Sigmoid colon (tissue), 7 donors: ENCODE data around the gene ZNF736. TPM values are rescaled to one million over a fixed set of nuclear protein-coding genes. Genes with fewer than 3 reads are reported as not detected.
"Not testable (repeated sequence)": the region's sequence is repeated elsewhere in the genome, so short reads cannot be mapped to it uniquely, and the experiment has no call there.

ENCODE experiments used
- DNase-seq: peaks from one replicate; pipeline ENCODE4 v3.0.0-alpha.2; 2019
- H3K27ac ChIP-seq, 4 donors: fragments of 200-600 bp; sonication (generic); one replicate each; pipeline ENCODE4 v1.5.1; 2016 to 2019; ENCODE audit warnings: mild to moderate bottlenecking in 1 of 4
- H3K27me3 ChIP-seq, 3 donors: fragments of 200-600 bp; sonication (generic); one replicate each; pipeline ENCODE4 v1.5.1; 2019; ENCODE audit warnings: mild to moderate bottlenecking in 1 of 3
- H3K36me3 ChIP-seq, 4 donors: fragments of 200-600 bp; sonication (generic); one replicate each; pipeline ENCODE4 v1.5.1; 2016 to 2019
- H3K4me1 ChIP-seq, 4 donors: fragments of 200-600 bp; sonication (generic); one replicate each; pipeline ENCODE4 v1.5.1; 2017 to 2019
- H3K4me3 ChIP-seq, 4 donors: fragments of 200-600 bp; sonication (generic); one replicate each; pipeline ENCODE4 v1.5.1; 2017 to 2019; ENCODE audit warnings: mild to moderate bottlenecking in 2 of 4, moderate library complexity in 1 of 4
- H3K9me3 ChIP-seq, 4 donors: fragments of 200-600 bp in 3 of 4; sonication (generic) in 3 of 4; one replicate each; pipeline versions ENCODE4 v1.5.1 to v1.6.1; 2013 to 2019
- EP300 ChIP-seq, 4 donors: sonication (generic); formaldehyde crosslinking; IDR thresholded peaks; one replicate each; pipeline ENCODE4 v1.6.1; 2017; ENCODE audit warnings: antibody characterized with exemption in 4 of 4
- POLR2A ChIP-seq, 2 donors: fragments of 450-650 bp; IDR thresholded peaks; one replicate each; pipeline ENCODE4 v1.6.1; 2016; ENCODE audit warnings: antibody characterized with exemption in 2 of 2, mild to moderate bottlenecking in 2 of 2, moderate library complexity in 2 of 2
- POLR2AphosphoS5 ChIP-seq, 4 donors: sonication (generic); formaldehyde crosslinking; IDR thresholded peaks; one replicate each; pipeline ENCODE4 v1.6.1; 2017; ENCODE audit warnings: antibody characterized with exemption in 4 of 4
- WGBS, 2 donors: extraction: QIAGEN DNeasy Blood & Tissue Kit; methylation state at CpG; one replicate each; pipeline ENCODE4 v1.1.7; 2013; 5-methylcytosine and 5-hydroxymethylcytosine counted together
- intact Hi-C: fragments of 100-400 bp; cut with DNase I; formaldehyde crosslinking; loops from one replicate; pipeline ENCODE4 v1.15.1; 2023
- polyA plus RNA-seq, 3 donors: library from polyadenylated mRNA; stranded (reverse); fragments of 200-250 nt; gene quantifications; one replicate each; pipeline ENCODE4 v1.2.3, GENCODE V29; 2013
- total RNA-seq, 4 donors: library from RNA; depleted of rRNA; stranded (reverse); fragments of >200 nt; gene quantifications; one replicate each; pipeline ENCODE4 v1.1.0, GENCODE V29; 2016
- TF ChIP-seq, protein P1 (sequence below), 4 experiments: fragments of 450-650 bp in 3 of 4; fragments of 200-600 bp in 1 of 4; IDR thresholded peaks; one replicate each; pipeline ENCODE4 v1.5.1; 2016 to 2019; ENCODE audit warnings: antibody characterized with exemption in 4 of 4, mild to moderate bottlenecking in 3 of 4, moderate library complexity in 2 of 4
- donor health status: healthy with polysubstance abuse.
- donor health status: Bipolar disorder and iron deficiency.
- donor health status: healthy.

ZNF736 gene
- total and polyA plus RNA-seq, 7 donors: 0.60 to 22.4 (median 5.5) TPM

DNA sequence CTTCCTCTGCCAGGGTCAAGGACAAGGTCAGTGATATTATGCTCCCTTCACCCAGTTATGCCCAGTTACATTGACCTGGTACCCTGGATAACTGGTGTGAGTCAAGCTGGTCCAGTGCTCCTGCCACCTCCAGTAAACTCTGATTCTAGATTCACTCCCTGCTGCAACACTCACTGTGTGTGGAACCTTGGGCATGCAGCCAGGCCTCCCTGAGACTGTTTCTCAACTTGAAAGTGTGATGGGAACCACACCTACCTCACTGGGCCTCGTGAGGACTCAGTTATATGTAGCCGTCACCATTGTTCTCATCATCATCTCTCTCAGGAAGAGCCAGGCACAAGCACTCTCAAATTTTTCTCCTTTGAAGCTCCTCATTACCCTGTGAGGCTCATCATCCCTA, 935 bp upstream of the ZNF736 start:
- Histone ChIP-seq H3K9me3 (no peaks in the 10 kb centered on the region), H3K36me3 (no peaks in the 10 kb centered on the region), H3K4me1 (peaks cover 0 to 26% (median 20%) of the 10 kb centered on the region in 4 donors), H3K27ac (peak overlapping the region in 2 of 4 donors; percentile 67 to 70), H3K4me3 (no peak overlapping the region), H3K27me3 (no peaks in the 10 kb centered on the region)
- DNase-seq: no peak
- 41 to 63% methylated on average over 2 of the region's 2 CpGs for WGBS, 2 donors
- intact Hi-C loops: loop anchor here (10.0 kb wide), 1 partner anchor 592 kb away; the partner anchor contains the start of gene ZNF273
- TF ChIP-seq, protein P1, sequence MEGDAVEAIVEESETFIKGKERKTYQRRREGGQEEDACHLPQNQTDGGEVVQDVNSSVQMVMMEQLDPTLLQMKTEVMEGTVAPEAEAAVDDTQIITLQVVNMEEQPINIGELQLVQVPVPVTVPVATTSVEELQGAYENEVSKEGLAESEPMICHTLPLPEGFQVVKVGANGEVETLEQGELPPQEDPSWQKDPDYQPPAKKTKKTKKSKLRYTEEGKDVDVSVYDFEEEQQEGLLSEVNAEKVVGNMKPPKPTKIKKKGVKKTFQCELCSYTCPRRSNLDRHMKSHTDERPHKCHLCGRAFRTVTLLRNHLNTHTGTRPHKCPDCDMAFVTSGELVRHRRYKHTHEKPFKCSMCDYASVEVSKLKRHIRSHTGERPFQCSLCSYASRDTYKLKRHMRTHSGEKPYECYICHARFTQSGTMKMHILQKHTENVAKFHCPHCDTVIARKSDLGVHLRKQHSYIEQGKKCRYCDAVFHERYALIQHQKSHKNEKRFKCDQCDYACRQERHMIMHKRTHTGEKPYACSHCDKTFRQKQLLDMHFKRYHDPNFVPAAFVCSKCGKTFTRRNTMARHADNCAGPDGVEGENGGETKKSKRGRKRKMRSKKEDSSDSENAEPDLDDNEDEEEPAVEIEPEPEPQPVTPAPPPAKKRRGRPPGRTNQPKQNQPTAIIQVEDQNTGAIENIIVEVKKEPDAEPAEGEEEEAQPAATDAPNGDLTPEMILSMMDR (IDR thresholded peaks at IDR 0.05): no peak
- TF ChIP-seq POLR2AphosphoS5 (IDR thresholded peaks at IDR 0.05) (no peak), POLR2A (IDR thresholded peaks at IDR 0.05) (no peak), EP300 (IDR thresholded peaks at IDR 0.05) (no peak)

DNA sequence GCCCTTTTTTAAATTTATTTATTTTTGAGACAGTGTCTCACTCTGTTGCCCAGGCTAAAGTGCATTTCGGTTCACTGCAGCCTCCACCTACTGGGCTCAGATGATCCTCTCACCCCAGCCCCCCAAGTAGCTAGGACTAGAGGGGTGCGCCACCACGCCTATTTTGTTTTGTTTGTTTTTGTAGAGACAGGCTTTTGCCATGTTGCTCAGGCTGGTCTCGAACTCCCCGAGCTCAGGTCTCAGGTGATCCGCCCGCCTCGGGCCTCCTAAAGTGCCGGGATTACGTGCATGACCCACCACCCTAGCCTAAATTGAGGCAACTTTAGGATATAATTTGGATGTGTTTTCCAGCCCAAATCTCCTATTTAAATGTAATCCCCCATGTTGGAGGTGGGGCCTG, 805 bp downstream of the ZNF736 start:
- no peaks in the 10 kb centered on the region for H3K27me3 ChIP-seq
- intact Hi-C loops: loop anchor here (10.0 kb wide), 1 partner anchor 590 kb away; the partner anchor contains the start of gene ZNF273
- no peak for DNase-seq
- peak overlapping the region; percentile 54 to 79 (median 74) for H3K4me3 ChIP-seq
- no peaks in the 10 kb centered on the region for H3K9me3 ChIP-seq
- no peak for TF ChIP-seq EP300 (IDR thresholded peaks at IDR 0.05)
- TF ChIP-seq, protein P1 (IDR thresholded peaks at IDR 0.05): no peak
- TF ChIP-seq POLR2AphosphoS5 (IDR thresholded peaks at IDR 0.05): no peak
- no peak for TF ChIP-seq POLR2A (IDR thresholded peaks at IDR 0.05)
- H3K36me3 ChIP-seq: no peaks in the 10 kb centered on the region
- peaks cover 0 to 22% (median 17%) of the 10 kb centered on the region in 4 donors for H3K4me1 ChIP-seq
- WGBS, 2 donors: 24 to 27% methylated on average over 10 of the region's 10 CpGs
- peak overlapping the region in 3 of 4 donors; percentile 67 to 79 (median 70) for H3K27ac ChIP-seq

DNA sequence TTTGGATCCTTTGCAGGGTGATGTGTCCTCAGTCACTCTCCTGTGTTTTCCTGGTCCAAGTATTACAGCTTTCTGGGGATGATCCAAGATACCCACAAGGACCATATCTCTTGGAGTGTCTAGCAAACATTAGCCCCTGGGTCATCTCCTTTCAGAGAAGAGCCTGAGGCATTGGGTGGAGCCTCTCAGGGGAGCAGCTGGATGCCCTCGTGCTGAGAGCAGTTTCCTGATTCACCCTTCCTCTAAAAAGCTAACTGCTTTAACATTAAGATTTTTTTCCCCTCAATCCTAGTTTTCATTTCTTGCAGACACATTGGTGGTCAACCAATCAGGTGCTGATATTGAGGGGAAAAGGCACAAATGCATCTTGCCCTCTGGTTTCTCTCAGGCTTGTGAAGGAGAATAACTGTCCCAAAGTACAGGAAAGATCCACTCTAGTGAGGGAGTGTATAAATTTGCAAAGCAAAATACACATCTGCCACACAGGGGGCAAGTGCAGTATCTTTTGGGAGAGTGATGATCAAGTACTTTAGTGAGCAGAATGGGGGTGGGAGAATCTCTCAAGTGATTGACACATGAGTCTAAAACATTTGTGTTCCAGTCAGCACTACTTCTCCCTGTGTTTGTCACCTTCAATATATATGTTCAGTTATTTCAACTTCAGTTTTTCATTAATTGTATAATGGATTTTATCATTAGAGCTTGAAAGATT, 2.4 kb downstream of the ZNF736 start:
- 45 to 66% methylated on average over 1 of the region's 1 CpG for WGBS, 2 donors
- intact Hi-C loops: loop anchor here (10.0 kb wide), 1 partner anchor 589 kb away; the partner anchor contains the start of gene ZNF273

DNA sequence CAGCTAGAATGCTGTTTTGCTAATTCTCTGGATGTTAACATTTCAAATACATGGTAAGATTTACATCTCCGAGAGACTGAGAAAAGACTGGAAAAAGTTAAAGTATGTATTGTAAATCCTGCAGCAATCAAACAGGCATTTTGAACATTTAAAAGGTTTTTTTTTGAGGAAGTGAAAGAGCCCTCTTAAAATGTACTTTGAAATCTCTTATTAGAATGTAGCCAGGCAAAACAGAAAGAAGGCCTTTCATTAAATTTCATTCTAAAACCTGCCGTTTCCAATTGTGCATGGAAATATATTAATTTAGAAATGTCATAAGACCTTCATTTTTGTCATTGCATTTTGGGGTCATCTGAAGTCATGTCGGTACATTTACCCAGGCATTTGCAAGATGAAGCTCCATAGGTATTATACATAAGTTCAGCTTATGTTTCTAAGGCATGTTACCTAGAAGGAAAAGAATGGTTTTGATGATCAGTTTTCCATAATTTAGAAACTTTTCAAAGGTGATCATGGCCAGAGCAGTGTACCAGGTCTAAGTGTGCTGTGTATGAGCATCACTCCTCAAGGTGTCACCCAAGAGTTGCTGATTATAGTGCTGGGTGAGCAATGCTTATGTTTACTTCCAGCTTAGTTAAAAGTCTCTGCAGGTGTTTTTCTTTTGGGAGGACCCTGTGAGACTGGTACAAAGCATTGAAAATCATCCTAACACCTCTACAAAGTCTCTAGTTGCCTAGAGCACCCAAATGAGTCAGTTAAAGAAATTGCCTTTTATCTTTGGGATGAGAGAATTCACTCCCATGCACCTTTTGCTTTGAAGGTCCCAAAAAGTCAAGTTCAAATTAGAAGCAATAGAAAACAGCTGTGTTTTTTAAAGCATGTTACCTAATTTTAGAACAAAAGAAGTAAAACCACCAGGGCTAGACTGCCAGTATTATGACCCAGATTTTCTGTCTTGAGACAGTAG, 7.1 kb downstream of the ZNF736 start:
- no peaks in the 10 kb centered on the region for H3K27me3 ChIP-seq
- WGBS, 2 donors: 79 to 96% methylated on average over 3 of the region's 3 CpGs

More for the DNA sequence above, 2.4 kb downstream of the ZNF736 start:
- peaks cover 0 to 22% (median 17%) of the 10 kb centered on the region in 4 donors for H3K4me1 ChIP-seq
- not testable (repeated sequence) for DNase-seq, H3K4me3 ChIP-seq, H3K9me3 ChIP-seq, H3K36me3 ChIP-seq, H3K27me3 ChIP-seq, H3K27ac ChIP-seq

DNA sequence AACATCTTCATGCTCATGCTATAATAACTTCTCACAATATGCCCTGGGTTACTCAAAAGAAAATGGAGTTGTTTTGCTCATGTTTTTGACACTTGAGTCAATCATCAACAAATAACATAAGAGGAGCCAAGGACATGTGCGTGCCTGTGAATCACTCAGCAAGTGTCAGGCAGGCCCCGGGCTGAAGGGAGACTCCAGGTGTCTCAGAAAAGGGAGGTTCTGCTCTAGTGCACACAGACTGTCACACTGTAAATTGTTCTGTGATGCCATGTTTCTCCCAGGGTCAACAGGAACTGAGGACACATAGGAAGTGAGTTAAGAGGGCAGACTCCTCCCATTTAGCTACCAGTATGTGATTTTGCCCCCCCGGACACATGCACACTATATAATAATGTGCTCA, 10.4 kb downstream of the ZNF736 start:
- H3K4me1 ChIP-seq, intact Hi-C loops, H3K27ac ChIP-seq, H3K4me3 ChIP-seq, H3K36me3 ChIP-seq, H3K9me3 ChIP-seq, H3K27me3 ChIP-seq, DNase-seq: not testable (repeated sequence)
- 86 to 95% methylated on average over 3 of the region's 3 CpGs for WGBS, 2 donors

More for the DNA sequence above, 7.1 kb downstream of the ZNF736 start:
- Histone ChIP-seq H3K4me3 (no peak overlapping the region), H3K9me3 (no peaks in the 10 kb centered on the region), H3K36me3 (peaks cover 0 to 3% (median 0%) of the 10 kb centered on the region in 4 donors), H3K27ac (no peak overlapping the region), H3K4me1 (no peaks in the 10 kb centered on the region)
- intact Hi-C loops: no loop called here
- no peak for DNase-seq
- TF ChIP-seq POLR2AphosphoS5 (IDR thresholded peaks at IDR 0.05) (no peak), EP300 (IDR thresholded peaks at IDR 0.05) (no peak), POLR2A (IDR thresholded peaks at IDR 0.05) (no peak)
- TF ChIP-seq, protein P1 (IDR thresholded peaks at IDR 0.05): no peak

DNA sequence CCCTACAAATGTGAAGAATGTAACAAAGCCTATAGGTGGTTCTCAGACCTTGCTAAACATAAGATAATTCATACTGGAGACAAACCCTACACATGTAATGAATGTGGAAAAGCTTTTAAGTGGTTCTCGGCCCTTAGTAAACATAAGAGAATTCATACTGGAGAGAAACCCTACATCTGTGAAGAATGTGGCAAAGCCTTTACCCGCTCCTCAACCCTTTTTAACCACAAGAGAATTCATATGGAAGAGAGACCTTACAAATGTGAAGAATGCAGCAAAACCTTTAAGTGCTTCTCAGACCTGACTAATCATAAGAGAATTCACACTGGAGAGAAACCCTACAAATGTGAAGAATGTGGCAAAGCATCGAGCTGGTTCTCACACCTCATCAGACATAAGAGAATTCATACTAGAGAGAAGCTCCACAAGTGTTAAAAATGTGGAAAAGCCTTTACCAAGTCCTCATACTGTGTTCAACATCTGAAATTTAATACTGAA, 35.0 kb downstream of the ZNF736 start:
- 97 to 98% methylated on average over 3 of the region's 3 CpGs for WGBS, 2 donors
- H3K27me3 ChIP-seq, DNase-seq, H3K27ac ChIP-seq, H3K4me1 ChIP-seq, H3K4me3 ChIP-seq, intact Hi-C loops: not testable (repeated sequence)
- Histone ChIP-seq H3K9me3 (peaks cover 43 to 71% (median 62%) of the 10 kb centered on the region in 4 donors), H3K36me3 (peaks cover 0 to 44% (median 15%) of the 10 kb centered on the region in 4 donors)
